Mesothelial cell of epicardium (in vitro differentiated cells): ENCODE data around the gene CDH4. TPM values are rescaled to one million over a fixed set of nuclear protein-coding genes. Genes with fewer than 3 reads are reported as not detected.

Source experiments
- DNase-seq, 2 experiments: peaks; one replicate each; pipeline ENCODE4 v3.0.0; 2021; ENCODE audit warnings: low spot score in 2 of 2; ENCODE audit not compliant: unreplicated experiment in 2 of 2
- H3K27ac Mint-ChIP-seq: 2 replicates; pipeline ENCODE4 v1.8.0; 2021; ENCODE audit warnings: mixed read lengths
- H3K27me3 Mint-ChIP-seq: 2 replicates; pipeline ENCODE4 v1.8.0; 2021; ENCODE audit warnings: low read depth, mixed read lengths
- H3K36me3 Mint-ChIP-seq: 2 replicates; pipeline ENCODE4 v1.8.0; 2021; ENCODE audit warnings: mixed read lengths
- H3K4me1 Mint-ChIP-seq: 2 replicates; pipeline ENCODE4 v1.8.0; 2021; ENCODE audit warnings: mixed read lengths
- H3K4me3 Mint-ChIP-seq: 2 replicates; pipeline ENCODE4 v1.8.0; 2021; ENCODE audit warnings: mild to moderate bottlenecking, moderate library complexity, mixed read lengths
- H3K9me3 Mint-ChIP-seq: 2 replicates; pipeline ENCODE4 v1.8.0; 2021; ENCODE audit warnings: mixed read lengths
- total RNA-seq: library from RNA; stranded (reverse); gene quantifications from 3 replicates; pipeline ENCODE4 v1.2.1, GENCODE V29; 2021
- TF ChIP-seq, protein P1 (sequence below): fragments of 200-600 bp; sonication (generic); IDR thresholded peaks from one replicate; pipeline ENCODE4 v1.5.0; 2021; ENCODE audit warnings: antibody characterized with exemption; ENCODE audit not compliant: unreplicated experiment

The CDH4 gene
- total RNA-seq, 1 donor from 2014 or later: 1.1 TPM

- TF ChIP-seq, protein P1, sequence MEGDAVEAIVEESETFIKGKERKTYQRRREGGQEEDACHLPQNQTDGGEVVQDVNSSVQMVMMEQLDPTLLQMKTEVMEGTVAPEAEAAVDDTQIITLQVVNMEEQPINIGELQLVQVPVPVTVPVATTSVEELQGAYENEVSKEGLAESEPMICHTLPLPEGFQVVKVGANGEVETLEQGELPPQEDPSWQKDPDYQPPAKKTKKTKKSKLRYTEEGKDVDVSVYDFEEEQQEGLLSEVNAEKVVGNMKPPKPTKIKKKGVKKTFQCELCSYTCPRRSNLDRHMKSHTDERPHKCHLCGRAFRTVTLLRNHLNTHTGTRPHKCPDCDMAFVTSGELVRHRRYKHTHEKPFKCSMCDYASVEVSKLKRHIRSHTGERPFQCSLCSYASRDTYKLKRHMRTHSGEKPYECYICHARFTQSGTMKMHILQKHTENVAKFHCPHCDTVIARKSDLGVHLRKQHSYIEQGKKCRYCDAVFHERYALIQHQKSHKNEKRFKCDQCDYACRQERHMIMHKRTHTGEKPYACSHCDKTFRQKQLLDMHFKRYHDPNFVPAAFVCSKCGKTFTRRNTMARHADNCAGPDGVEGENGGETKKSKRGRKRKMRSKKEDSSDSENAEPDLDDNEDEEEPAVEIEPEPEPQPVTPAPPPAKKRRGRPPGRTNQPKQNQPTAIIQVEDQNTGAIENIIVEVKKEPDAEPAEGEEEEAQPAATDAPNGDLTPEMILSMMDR: no peak
- H3K4me3 Mint-ChIP-seq: no peak overlapping the region
- H3K27ac Mint-ChIP-seq: no peak overlapping the region
- DNase-seq: no peak
- peaks cover 5% of the 10 kb centered on the region for H3K27me3 Mint-ChIP-seq
- H3K9me3 Mint-ChIP-seq: no peaks in the 10 kb centered on the region
- no peaks in the 10 kb centered on the region for H3K36me3 Mint-ChIP-seq
- H3K4me1 Mint-ChIP-seq: peaks cover 4% of the 10 kb centered on the region
Observed at GRCh38 chr20:61659246-61659993, 407.4 kb downstream of the CDH4 start.

DNA sequence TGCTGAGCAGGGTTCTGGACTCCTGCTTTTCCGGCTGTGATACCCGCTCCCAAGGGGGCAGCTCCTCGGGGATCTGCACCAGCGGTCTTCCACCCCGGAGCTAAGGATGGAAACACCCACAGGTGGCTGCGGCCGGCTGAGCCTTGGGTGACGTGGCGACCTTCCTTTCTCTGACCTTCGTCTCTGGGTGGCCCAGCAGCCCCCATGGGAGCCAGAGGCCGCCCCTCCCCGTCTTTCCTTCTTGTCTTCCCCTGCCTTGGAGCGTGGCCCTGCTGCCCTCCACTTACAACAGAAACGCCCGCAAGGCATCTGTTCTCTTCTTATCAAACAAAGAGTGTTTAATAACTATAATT lies 407.9 kb downstream of the CDH4 start:
- Mint-ChIP-seq H3K9me3 (no peaks in the 10 kb centered on the region), H3K4me1 (peaks cover 7% of the 10 kb centered on the region), H3K4me3 (no peak overlapping the region), H3K27ac (no peak overlapping the region), H3K27me3 (peaks cover 5% of the 10 kb centered on the region), H3K36me3 (no peaks in the 10 kb centered on the region)
- no peak for DNase-seq
- TF ChIP-seq, protein P1: no peak

DNA sequence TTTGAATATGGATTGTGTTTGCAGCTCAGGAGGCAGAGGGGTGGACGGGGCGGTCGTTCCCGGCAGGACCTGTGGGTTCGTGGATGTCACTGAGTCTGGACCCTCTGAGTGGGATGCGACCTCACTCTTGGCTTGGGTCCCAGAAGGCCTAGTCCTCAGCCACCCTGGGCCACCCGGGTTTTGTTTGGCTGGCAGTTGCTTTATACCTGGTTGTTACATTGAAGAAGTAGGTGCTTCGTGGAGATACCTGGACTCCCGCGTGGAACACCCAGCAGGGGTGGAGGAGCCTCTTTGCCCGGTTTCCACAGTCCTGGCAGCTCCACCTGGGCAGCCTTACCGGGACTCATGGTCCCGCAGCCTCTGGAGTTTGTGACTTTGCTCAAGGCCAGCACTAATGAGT lies 408.5 kb downstream of the CDH4 start:
- Mint-ChIP-seq H3K27ac (no peak overlapping the region), H3K4me1 (peaks cover 7% of the 10 kb centered on the region), H3K9me3 (no peaks in the 10 kb centered on the region), H3K36me3 (no peaks in the 10 kb centered on the region), H3K27me3 (peaks cover 5% of the 10 kb centered on the region), H3K4me3 (no peak overlapping the region)
- no peak for DNase-seq
- TF ChIP-seq, protein P1: no peak

- Mint-ChIP-seq H3K4me1 (peaks cover 7% of the 10 kb centered on the region), H3K27me3 (peaks cover 1% of the 10 kb centered on the region), H3K9me3 (no peaks in the 10 kb centered on the region), H3K36me3 (no peaks in the 10 kb centered on the region), H3K4me3 (no peak overlapping the region), H3K27ac (no peak overlapping the region)
- TF ChIP-seq, protein P1: no peak
- no peak for DNase-seq
Observed at GRCh38 chr20:61661025-61661424, 409.0 kb downstream of the CDH4 start.

- DNase-seq: no peak
- TF ChIP-seq, protein P1: no peak
- peaks cover 7% of the 10 kb centered on the region for H3K4me1 Mint-ChIP-seq
- no peaks in the 10 kb centered on the region for H3K36me3 Mint-ChIP-seq
- H3K4me3 Mint-ChIP-seq: no peak overlapping the region
- H3K27ac Mint-ChIP-seq: no peak overlapping the region
- H3K9me3 Mint-ChIP-seq: no peaks in the 10 kb centered on the region
- H3K27me3 Mint-ChIP-seq: no peaks in the 10 kb centered on the region
Observed at GRCh38 chr20:61661583-61661982, 409.5 kb downstream of the CDH4 start.
